B cell (primary cell): ENCODE data around the gene CD34. TPM values are rescaled to one million over a fixed set of nuclear protein-coding genes. Genes with fewer than 3 reads are reported as not detected.
A peak's percentile ranks its signal among the peaks of the same experiment; 100 is the strongest.

Experiments used
- ATAC-seq: fragments of 200-7000 bp; cut with Tn5 transposase; one replicate; pipeline ENCODE4 v1.10.0; 2021; ENCODE audit warnings: low read depth, mild to moderate bottlenecking, moderate number of reproducible peaks, moderate library complexity
- CTCF ChIA-PET: fragments of 350-600 bp; sonication (Branson Sonifier 250); formaldehyde crosslinking; loops from one replicate; lab custom pipeline; 2021; ENCODE audit warnings: antibody characterized with exemption, inconsistent platforms; lab: Charles Lee
- POLR2A ChIA-PET: fragments of 350-600 bp; sonication (Branson Sonifier 250); formaldehyde crosslinking; loops from one replicate; lab custom pipeline; 2021; ENCODE audit warnings: antibody characterized with exemption; lab: Charles Lee
- DNase-seq: peaks from one replicate; pipeline ENCODE4 v3.0.0; 2013
- H2AFZ ChIP-seq: 2 replicates; pipeline ENCODE4 v1.6.1; 2012; ENCODE audit warnings: mild to moderate bottlenecking, low read depth, low read length; ENCODE audit not compliant: insufficient read depth, poor library complexity, severe bottlenecking
- H3K27ac ChIP-seq, 2 donors: 1 replicate in 1 of 2; 2 replicates in 1 of 2; pipeline ENCODE4 v1.5.1; 2012 to 2013; ENCODE audit warnings: low read length in 2 of 2, mild to moderate bottlenecking in 2 of 2, moderate library complexity in 1 of 2
- H3K27me3 ChIP-seq, 4 experiments: fragments of 200-600 bp in 1 of 4; sonication (generic) in 1 of 4; replicated peaks in 1 of 4; 1 replicate in 2 of 4; 2 replicates in 2 of 4; pipeline versions ENCODE4 v1.6.1 to v1.7.0; 2013 to 2016; ENCODE audit warnings: low read length in 3 of 4, mild to moderate bottlenecking in 2 of 4, mixed read lengths in 1 of 4, moderate library complexity in 1 of 4; ENCODE audit not compliant: insufficient read depth in 4 of 4, control insufficient read depth in 3 of 4; ENCODE audit errors: control extremely low read depth in 1 of 4
- H3K36me3 ChIP-seq, 2 experiments: replicated peaks in 1 of 2; 1 replicate in 1 of 2; 2 replicates in 1 of 2; pipeline versions ENCODE4 v1.6.1 to v1.7.1; 2013; ENCODE audit warnings: low read length in 1 of 2; ENCODE audit not compliant: insufficient read depth in 2 of 2, control insufficient read depth in 1 of 2; ENCODE audit errors: control extremely low read depth in 1 of 2, extremely low read depth in 1 of 2
- H3K4me1 ChIP-seq, 2 donors: fragments of 200-600 bp in 1 of 2; sonication (generic) in 1 of 2; 1 replicate in 1 of 2; 2 replicates in 1 of 2; pipeline versions ENCODE4 v1.5.1 to v1.6.1; 2013 to 2017; ENCODE audit warnings: low read length in 2 of 2; ENCODE audit not compliant: control insufficient read depth in 2 of 2, insufficient read depth in 2 of 2
- H3K4me2 ChIP-seq: replicated peaks from 2 replicates; pipeline ENCODE3; 2012; ENCODE audit warnings: mild to moderate bottlenecking, low read depth, low read length; ENCODE audit not compliant: poor library complexity, severe bottlenecking
- H3K4me3 ChIP-seq, 5 experiments: fragments of 200-600 bp in 1 of 5; sonication (generic) in 1 of 5; 1 replicate in 3 of 5; 2 replicates in 2 of 5; pipeline versions ENCODE4 v1.5.1 to v1.7.0; 2011 to 2016; ENCODE audit warnings: low read length in 4 of 5, mild to moderate bottlenecking in 4 of 5, low read depth in 2 of 5, control low read depth in 1 of 5, moderate library complexity in 1 of 5; ENCODE audit not compliant: insufficient read depth in 1 of 5; ENCODE audit errors: control extremely low read depth in 1 of 5, extremely low read depth in 1 of 5
- H3K79me2 ChIP-seq: fragments of 200-600 bp; sonication (generic); one replicate; pipeline ENCODE4 v1.6.0; 2016; ENCODE audit warnings: low read length; ENCODE audit not compliant: control insufficient read depth, insufficient read depth
- H3K9ac ChIP-seq: fragments of 200-600 bp; sonication (generic); 2 replicates; pipeline ENCODE4 v1.6.1; 2017; ENCODE audit warnings: mild to moderate bottlenecking, low read length, moderate library complexity
- H3K9me3 ChIP-seq, 3 donors: one replicate each; pipeline versions ENCODE4 v1.6.1 to v1.7.1; 2013; ENCODE audit warnings: low read length in 2 of 3; ENCODE audit not compliant: control insufficient read depth in 2 of 3, insufficient read depth in 1 of 3; ENCODE audit errors: control extremely low read depth in 1 of 3
- H4K20me1 ChIP-seq: 2 replicates; pipeline ENCODE4 v1.6.0; 2012; ENCODE audit warnings: mild to moderate bottlenecking, low read length; ENCODE audit not compliant: insufficient read depth, control insufficient read depth, poor library complexity, severe bottlenecking
- H3K27ac Mint-ChIP-seq: one replicate; pipeline ENCODE4 v1.8.0; 2021; ENCODE audit warnings: mixed read lengths
- H3K27me3 Mint-ChIP-seq: one replicate; pipeline ENCODE4 v1.8.0; 2021; ENCODE audit warnings: mixed read lengths
- H3K4me1 Mint-ChIP-seq: one replicate; pipeline ENCODE4 v1.8.0; 2021; ENCODE audit warnings: mixed read lengths
- H3K4me3 Mint-ChIP-seq: one replicate; pipeline ENCODE4 v1.8.0; 2021; ENCODE audit warnings: mixed read lengths
- H3K9me3 Mint-ChIP-seq: one replicate; pipeline ENCODE4 v1.8.0; 2022; ENCODE audit warnings: mixed read lengths; ENCODE audit not compliant: insufficient read depth
- CTCF ChIP-seq: fragments of 200-600 bp; IDR thresholded peaks from one replicate; pipeline ENCODE4 v1.8.0; 2022; ENCODE audit warnings: antibody characterized with exemption, mild to moderate bottlenecking
- EZH2 ChIP-seq: IDR thresholded peaks from 2 replicates; pipeline ENCODE4 v1.6.1; 2012; ENCODE audit warnings: borderline replicate concordance, low read depth, mild to moderate bottlenecking, moderate library complexity, low read length; ENCODE audit not compliant: insufficient read depth, poor library complexity, severe bottlenecking
- WGBS: methylation state at CpG from one replicate; pipeline ENCODE4 v1.1.5; 2013; ENCODE audit warnings: missing lambda C conversion rate; ENCODE audit not compliant: insufficient coverage; 5-methylcytosine and 5-hydroxymethylcytosine counted together
- intact Hi-C: fragments of 100-400 bp; cut with micrococcal nuclease; formaldehyde crosslinking; loops from one replicate; pipeline ENCODE4 v1.10.0; 2022
- polyA plus RNA-seq: library from polyadenylated mRNA; depleted of rRNA; stranded (reverse); fragments of >200 nt; gene quantifications from 2 replicates; pipeline ENCODE4 v1.2.3, GENCODE V29; 2012
- total RNA-seq, 2 donors: library from RNA; stranded (reverse); fragments of 120-200 nt in 1 of 2; gene quantifications; 1 replicate in 1 of 2; 2 replicates in 1 of 2; pipeline versions ENCODE4 v1.2.3 to v1.2.4, GENCODE V29; 2013 to 2022

The CD34 gene
- total and polyA plus RNA-seq, 2 donors (not counting 1 experiment from before 2014, with no cell fraction given): not detected

GRCh38 chr1:207867136-207868109 is 43.5 kb downstream of the CD34 start:
- TF ChIP-seq CTCF (no peak), EZH2 (no peak)
- Mint-ChIP-seq H3K4me1 (peaks cover 82% of the 10 kb centered on the region), H3K4me3 (peak overlapping the region; percentile 93), H3K27ac (peak overlapping the region; percentile 80), H3K27me3 (no peaks in the 10 kb centered on the region), H3K9me3 (no peaks in the 10 kb centered on the region)
- DNase-seq (peak; percentile 48), ATAC-seq (no peak)
- H2AFZ ChIP-seq: peak overlapping the region; percentile 68
- intact Hi-C loops: loop anchor here (2.0 to 5.0 kb wide), 2 partner anchors 17 to 115 kb away; partner anchors contain the start of gene CD46
- peaks cover 54 to 68% of the 10 kb centered on the region in 2 donors for H3K4me1 ChIP-seq
- WGBS: 65% methylated on average over 10 of the region's 19 CpGs
- peaks cover 0 to 18% of the 10 kb centered on the region in 2 experiments for H3K36me3 ChIP-seq
- H3K79me2 ChIP-seq: peaks cover 88% of the 10 kb centered on the region
- H3K27me3 ChIP-seq: no peaks in the 10 kb centered on the region
- CTCF ChIA-PET: interaction anchor here (1.6 to 16.4 kb wide), 7 partner anchors 17 to 96 kb away, joined by 4 to 526 read pairs (median 68); no protein-coding TSS in a partner anchor
- H3K9me3 ChIP-seq: no peaks in the 10 kb centered on the region
- peaks cover 6% of the 10 kb centered on the region for H4K20me1 ChIP-seq
- peak overlapping the region; percentile 46 to 51 for H3K27ac ChIP-seq
- H3K9ac ChIP-seq: peak overlapping the region; percentile 78
- peak overlapping the region; percentile 63 to 79 (median 66) for H3K4me3 ChIP-seq
- POLR2A ChIA-PET: interaction anchor here (0.9 to 5.1 kb wide), 5 partner anchors 15 to 45 kb away, joined by 3 to 71 read pairs (median 3); no protein-coding TSS in a partner anchor
- H3K4me2 ChIP-seq: peak overlapping the region; percentile 82
